Measurements from ENCODE around the gene OPCML.

Gene OPCML

GRCh38 chr11:133413703-133414102, 118.6 kb downstream of the OPCML start:
- no peak overlapping the region for H3K4me3 ChIP-seq (ENCODE audit: low read length, poor library complexity, severe bottlenecking)
- no peaks in the 10 kb centered on the region for H4K20me1 ChIP-seq (ENCODE audit: insufficient read depth, low read length, poor library complexity, severe bottlenecking)
- no peaks in the 10 kb centered on the region for H3K36me3 ChIP-seq (ENCODE audit: insufficient read depth, low read length)
- TF ChIP-seq EZH2phosphoT487 (IDR thresholded peaks at IDR 0.05; ENCODE audit: borderline replicate concordance): no peak
- H2AFZ ChIP-seq (ENCODE audit: low read length): no peak overlapping the region
- no peak overlapping the region for H3K9ac ChIP-seq (ENCODE audit: low read depth, low read length, poor library complexity, severe bottlenecking)
- no peak overlapping the region for H3K4me2 ChIP-seq (ENCODE audit: low read depth, low read length, poor library complexity, severe bottlenecking)
- H3F3A ChIP-seq (ENCODE audit: low read depth): no peaks in the 10 kb centered on the region
- H3K9me3 ChIP-seq (ENCODE audit: insufficient read depth, low read depth, low read length): peaks cover 6% of the 10 kb centered on the region; the same call in 1 of the 2 replicates
- no peaks in the 10 kb centered on the region for H3K27me3 ChIP-seq (ENCODE audit: insufficient read depth, low read length, poor library complexity, severe bottlenecking)
- H3K79me2 ChIP-seq (ENCODE audit: insufficient read depth, low read length): no peaks in the 10 kb centered on the region
- no peaks in the 10 kb centered on the region for H3K9me2 ChIP-seq (replicated peaks; ENCODE audit: low read depth, low read length)
- no peaks in the 10 kb centered on the region for H3K4me1 ChIP-seq (ENCODE audit: insufficient read depth, low read length, poor library complexity, severe bottlenecking)

- peaks cover 6% of the 10 kb centered on the region; the same call in 1 of the 2 replicates for H3K9me3 ChIP-seq (ENCODE audit: insufficient read depth, low read depth, low read length)
- no peaks in the 10 kb centered on the region for H3K4me1 ChIP-seq (ENCODE audit: insufficient read depth, low read length, poor library complexity, severe bottlenecking)
- H3K4me3 ChIP-seq (ENCODE audit: low read length, poor library complexity, severe bottlenecking): no peak overlapping the region
- H3K79me2 ChIP-seq (ENCODE audit: insufficient read depth, low read length): no peaks in the 10 kb centered on the region
- no peak overlapping the region for H2AFZ ChIP-seq (ENCODE audit: low read length)
- no peaks in the 10 kb centered on the region for H3K36me3 ChIP-seq (ENCODE audit: insufficient read depth, low read length)
- no peaks in the 10 kb centered on the region for H3F3A ChIP-seq (ENCODE audit: low read depth)
- no peaks in the 10 kb centered on the region for H4K20me1 ChIP-seq (ENCODE audit: insufficient read depth, low read length, poor library complexity, severe bottlenecking)
- no peaks in the 10 kb centered on the region for H3K27me3 ChIP-seq (ENCODE audit: insufficient read depth, low read length, poor library complexity, severe bottlenecking)
- H3K9ac ChIP-seq (ENCODE audit: low read depth, low read length, poor library complexity, severe bottlenecking): no peak overlapping the region
- no peak overlapping the region for H3K4me2 ChIP-seq (ENCODE audit: low read depth, low read length, poor library complexity, severe bottlenecking)
- TF ChIP-seq CTCF (conservative IDR thresholded peaks at IDR 0.05; ENCODE audit: low read length) (no peak), EZH2phosphoT487 (IDR thresholded peaks at IDR 0.05; ENCODE audit: borderline replicate concordance) (no peak)
- H3K9me2 ChIP-seq (replicated peaks; ENCODE audit: low read depth, low read length): no peaks in the 10 kb centered on the region
Observed at GRCh38 chr11:133409799-133410198, 122.5 kb downstream of the OPCML start.

GRCh38 chr11:133408936-133409335, 123.4 kb downstream of the OPCML start:
- H2AFZ ChIP-seq (ENCODE audit: low read length): no peak overlapping the region
- H3F3A ChIP-seq (ENCODE audit: low read depth): no peaks in the 10 kb centered on the region
- no peak overlapping the region for H3K4me3 ChIP-seq (ENCODE audit: low read length, poor library complexity, severe bottlenecking)
- H3K79me2 ChIP-seq (ENCODE audit: insufficient read depth, low read length): no peaks in the 10 kb centered on the region
- H3K27me3 ChIP-seq (ENCODE audit: insufficient read depth, low read length, poor library complexity, severe bottlenecking): no peaks in the 10 kb centered on the region
- no peaks in the 10 kb centered on the region for H4K20me1 ChIP-seq (ENCODE audit: insufficient read depth, low read length, poor library complexity, severe bottlenecking)
- no peak overlapping the region for H3K4me2 ChIP-seq (ENCODE audit: low read depth, low read length, poor library complexity, severe bottlenecking)
- no peaks in the 10 kb centered on the region for H3K4me1 ChIP-seq (ENCODE audit: insufficient read depth, low read length, poor library complexity, severe bottlenecking)
- H3K9me3 ChIP-seq (ENCODE audit: insufficient read depth, low read depth, low read length): peaks cover 6% of the 10 kb centered on the region; the same call in 1 of the 2 replicates
- no peak for TF ChIP-seq CTCF (conservative IDR thresholded peaks at IDR 0.05; ENCODE audit: low read length)
- TF ChIP-seq EZH2phosphoT487 (IDR thresholded peaks at IDR 0.05; ENCODE audit: borderline replicate concordance): no peak
- H3K9me2 ChIP-seq (replicated peaks; ENCODE audit: low read depth, low read length): no peaks in the 10 kb centered on the region
- H3K36me3 ChIP-seq (ENCODE audit: insufficient read depth, low read length): no peaks in the 10 kb centered on the region
- no peak overlapping the region for H3K9ac ChIP-seq (ENCODE audit: low read depth, low read length, poor library complexity, severe bottlenecking)

- no peaks in the 10 kb centered on the region for H3K79me2 ChIP-seq (ENCODE audit: insufficient read depth, low read length)
- H3K9me3 ChIP-seq (ENCODE audit: insufficient read depth, low read depth, low read length): peaks cover 6% of the 10 kb centered on the region; the same call in 1 of the 2 replicates
- no peak overlapping the region for H3K9ac ChIP-seq (ENCODE audit: low read depth, low read length, poor library complexity, severe bottlenecking)
- no peak overlapping the region for H2AFZ ChIP-seq (ENCODE audit: low read length)
- no peaks in the 10 kb centered on the region for H3K4me1 ChIP-seq (ENCODE audit: insufficient read depth, low read length, poor library complexity, severe bottlenecking)
- no peaks in the 10 kb centered on the region for H3K9me2 ChIP-seq (replicated peaks; ENCODE audit: low read depth, low read length)
- no peaks in the 10 kb centered on the region for H3K27me3 ChIP-seq (ENCODE audit: insufficient read depth, low read length, poor library complexity, severe bottlenecking)
- TF ChIP-seq CTCF (conservative IDR thresholded peaks at IDR 0.05; ENCODE audit: low read length) (no peak), EZH2phosphoT487 (IDR thresholded peaks at IDR 0.05; ENCODE audit: borderline replicate concordance) (no peak)
- H3F3A ChIP-seq (ENCODE audit: low read depth): no peaks in the 10 kb centered on the region
- H3K4me2 ChIP-seq (ENCODE audit: low read depth, low read length, poor library complexity, severe bottlenecking): no peak overlapping the region
- no peaks in the 10 kb centered on the region for H4K20me1 ChIP-seq (ENCODE audit: insufficient read depth, low read length, poor library complexity, severe bottlenecking)
- H3K4me3 ChIP-seq (ENCODE audit: low read length, poor library complexity, severe bottlenecking): no peak overlapping the region
- no peaks in the 10 kb centered on the region for H3K36me3 ChIP-seq (ENCODE audit: insufficient read depth, low read length)
Observed at GRCh38 chr11:133408402-133408801, 123.9 kb downstream of the OPCML start.
